Measurements from ENCODE around the gene SNAPC4. TPM values are rescaled to one million over a fixed set of nuclear protein-coding genes. Genes with fewer than 3 reads are reported as not detected.

Gene SNAPC4
- total RNA-seq, 1 experiment from 2014 or later = 29.7 TPM

DNA sequence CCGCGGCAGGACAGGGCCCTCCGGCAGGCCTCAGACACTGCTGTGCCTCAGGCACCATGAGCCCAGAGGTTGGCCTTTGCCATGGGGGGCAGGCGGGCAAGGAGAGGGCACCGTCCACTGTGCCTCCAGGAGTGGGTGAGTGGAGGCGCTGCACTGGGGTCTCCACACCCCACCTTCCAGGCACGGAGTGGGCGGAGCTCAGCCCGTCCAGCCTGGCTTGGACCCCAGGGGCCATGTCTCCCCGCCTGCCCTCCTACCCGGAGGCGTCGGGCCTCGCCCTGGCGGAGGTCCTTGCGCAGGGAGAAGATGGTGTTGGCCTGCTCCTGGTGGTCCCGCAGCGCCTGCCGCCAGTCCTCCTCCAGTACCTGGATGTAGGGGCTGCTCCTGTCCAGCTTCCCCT, 29.9 kb downstream of the SNAPC4 start:
- no CpG with 5 or more reads among the region's 19 CpGs for WGBS (ENCODE audit: extremely low coverage, insufficient read length, low lambda C conversion rate)
- no peaks in the 10 kb centered on the region for H3K9me3 ChIP-seq (ENCODE audit: control insufficient read depth, low read depth, low read length)
- H2BK12ac ChIP-seq (ENCODE audit: insufficient read length, low read depth, low read length) = no peak overlapping the region
- H3T11ph ChIP-seq (ENCODE audit: low read length) = no peak overlapping the region
- H4K8ac ChIP-seq (replicated peaks; ENCODE audit: insufficient read length, low read depth, low read length) = no peak overlapping the region
- H3K4me1 ChIP-seq (ENCODE audit: insufficient read depth, low read length) = no peaks in the 10 kb centered on the region
- Mint-ChIP-seq H3K4me3 (no peak overlapping the region), H3K27ac (no peak overlapping the region), H3K36me3 (ENCODE audit: insufficient read depth in 1 of 3, low read depth in 3 of 3) (peaks cover 0 to 4% (median 0%) of the 10 kb centered on the region in 3 experiments; a peak in 3 of 7 replicates), H3K27me3 (ENCODE audit: low read depth) (peaks cover 1% of the 10 kb centered on the region; the same call in 1 of the 2 replicates), H3K9me3 (no peaks in the 10 kb centered on the region), H3K4me1 (peaks cover 0 to 5% of the 10 kb centered on the region in 2 experiments; a peak in 1 of 4 replicates)
- no peaks in the 10 kb centered on the region for H4K20me1 ChIP-seq (ENCODE audit: control insufficient read depth, insufficient read depth, insufficient read length)
- H3K79me1 ChIP-seq (ENCODE audit: insufficient read depth, low read depth, low read length, poor library complexity, severe bottlenecking) = no peaks in the 10 kb centered on the region
- no peak overlapping the region for H4K5ac ChIP-seq (ENCODE audit: insufficient read length, low read depth, low read length)
- H2BK120ac ChIP-seq (ENCODE audit: low read depth, low read length, poor library complexity, severe bottlenecking) = no peak overlapping the region
- TF ChIP-seq, protein P1, sequence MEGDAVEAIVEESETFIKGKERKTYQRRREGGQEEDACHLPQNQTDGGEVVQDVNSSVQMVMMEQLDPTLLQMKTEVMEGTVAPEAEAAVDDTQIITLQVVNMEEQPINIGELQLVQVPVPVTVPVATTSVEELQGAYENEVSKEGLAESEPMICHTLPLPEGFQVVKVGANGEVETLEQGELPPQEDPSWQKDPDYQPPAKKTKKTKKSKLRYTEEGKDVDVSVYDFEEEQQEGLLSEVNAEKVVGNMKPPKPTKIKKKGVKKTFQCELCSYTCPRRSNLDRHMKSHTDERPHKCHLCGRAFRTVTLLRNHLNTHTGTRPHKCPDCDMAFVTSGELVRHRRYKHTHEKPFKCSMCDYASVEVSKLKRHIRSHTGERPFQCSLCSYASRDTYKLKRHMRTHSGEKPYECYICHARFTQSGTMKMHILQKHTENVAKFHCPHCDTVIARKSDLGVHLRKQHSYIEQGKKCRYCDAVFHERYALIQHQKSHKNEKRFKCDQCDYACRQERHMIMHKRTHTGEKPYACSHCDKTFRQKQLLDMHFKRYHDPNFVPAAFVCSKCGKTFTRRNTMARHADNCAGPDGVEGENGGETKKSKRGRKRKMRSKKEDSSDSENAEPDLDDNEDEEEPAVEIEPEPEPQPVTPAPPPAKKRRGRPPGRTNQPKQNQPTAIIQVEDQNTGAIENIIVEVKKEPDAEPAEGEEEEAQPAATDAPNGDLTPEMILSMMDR (conservative IDR thresholded peaks at IDR 0.05) = no peak
- H3K4me2 ChIP-seq (ENCODE audit: insufficient read depth, insufficient read length, low read length) = no peak overlapping the region
- H3K4ac ChIP-seq (ENCODE audit: low read depth, low read length) = no peak overlapping the region
- H2BK15ac ChIP-seq (ENCODE audit: low read depth, low read length) = no peak overlapping the region
- H2AFZ ChIP-seq (ENCODE audit: low read length) = no peak overlapping the region
- no peak overlapping the region for H3K18ac ChIP-seq (ENCODE audit: insufficient read length, low read depth, low read length)
- no peak overlapping the region for H4K91ac ChIP-seq (ENCODE audit: insufficient read length, low read depth, low read length)
- no peak overlapping the region for H3K23ac ChIP-seq (ENCODE audit: insufficient read length, low read depth, low read length)
- H3K56ac ChIP-seq (ENCODE audit: insufficient read length, low read depth, low read length) = no peak overlapping the region
- H3K14ac ChIP-seq (ENCODE audit: insufficient read depth, low read length) = no peak overlapping the region; the same call in 1 of the 2 replicates
- DNase-seq = no peak
- no peak overlapping the region for H2BK5ac ChIP-seq (ENCODE audit: insufficient read length, low read length)
- no peak overlapping the region for H2AK5ac ChIP-seq (ENCODE audit: insufficient read length, low read length)
- no peaks in the 10 kb centered on the region for H3K27me3 ChIP-seq (ENCODE audit: insufficient read depth, low read length)
- no peak overlapping the region for H2BK20ac ChIP-seq (ENCODE audit: low read depth, low read length, poor library complexity, severe bottlenecking)
- no peak overlapping the region for H3K9ac ChIP-seq (ENCODE audit: extremely low read depth, insufficient read length, low read length)
- H3K79me2 ChIP-seq (ENCODE audit: insufficient read depth, low read length) = no peaks in the 10 kb centered on the region
- no peaks in the 10 kb centered on the region for H3K23me2 ChIP-seq (ENCODE audit: insufficient read length, low read depth, low read length, poor library complexity, severe bottlenecking)
- no peak overlapping the region for H3K27ac ChIP-seq (ENCODE audit: insufficient read length, low read depth, low read length)
